Fibroblast of the conjunctiva (primary cell): ENCODE results near the gene YTHDC1.
"Not testable (repeated sequence)": the region's sequence is repeated elsewhere in the genome, so short reads cannot be mapped to it uniquely, and the experiment has no call there.

ENCODE experiments used
- DNase-seq: peaks from one replicate; pipeline ENCODE4 v3.0.0-alpha.2; 2010; ENCODE audit warnings: low read depth

Gene YTHDC1

GRCh38 chr4:68287704-68288392 lies 62.0 kb downstream of the YTHDC1 start:
- no peak for DNase-seq

- DNase-seq = no peak
These were observed 66.2 kb downstream of the YTHDC1 start for GRCh38 chr4:68283714-68284113.

GRCh38 chr4:68283095-68283494 lies 66.8 kb downstream of the YTHDC1 start:
- DNase-seq = no peak

GRCh38 chr4:68281796-68282740 lies 67.8 kb downstream of the YTHDC1 start:
- not testable (repeated sequence) for DNase-seq

GRCh38 chr4:68278029-68278428 lies 71.9 kb downstream of the YTHDC1 start:
- no peak for DNase-seq

- DNase-seq = no peak
These were observed 72.3 kb downstream of the YTHDC1 start for GRCh38 chr4:68277627-68278026.

- DNase-seq = no peak
These were observed 77.0 kb downstream of the YTHDC1 start for GRCh38 chr4:68272860-68273259.

- DNase-seq = no peak
These were observed 77.5 kb downstream of the YTHDC1 start for GRCh38 chr4:68272380-68272779.

- DNase-seq = peak; percentile 35
These were observed 78.0 kb downstream of the YTHDC1 start for GRCh38 chr4:68271851-68272357.

- peak; percentile 2 for DNase-seq
These were observed 82.4 kb downstream of the YTHDC1 start for GRCh38 chr4:68267433-68267944.

GRCh38 chr4:68264875-68265565 lies 84.9 kb downstream of the YTHDC1 start:
- no peak for DNase-seq
